Measurements from ENCODE around the gene NFATC2. TPM values are rescaled to one million over a fixed set of nuclear protein-coding genes. Genes with fewer than 3 reads are reported as not detected.

The NFATC2 gene
- total RNA-seq, 3 donors from 2014 or later: 5.9 to 11.9 (median 10.2) TPM

DNA sequence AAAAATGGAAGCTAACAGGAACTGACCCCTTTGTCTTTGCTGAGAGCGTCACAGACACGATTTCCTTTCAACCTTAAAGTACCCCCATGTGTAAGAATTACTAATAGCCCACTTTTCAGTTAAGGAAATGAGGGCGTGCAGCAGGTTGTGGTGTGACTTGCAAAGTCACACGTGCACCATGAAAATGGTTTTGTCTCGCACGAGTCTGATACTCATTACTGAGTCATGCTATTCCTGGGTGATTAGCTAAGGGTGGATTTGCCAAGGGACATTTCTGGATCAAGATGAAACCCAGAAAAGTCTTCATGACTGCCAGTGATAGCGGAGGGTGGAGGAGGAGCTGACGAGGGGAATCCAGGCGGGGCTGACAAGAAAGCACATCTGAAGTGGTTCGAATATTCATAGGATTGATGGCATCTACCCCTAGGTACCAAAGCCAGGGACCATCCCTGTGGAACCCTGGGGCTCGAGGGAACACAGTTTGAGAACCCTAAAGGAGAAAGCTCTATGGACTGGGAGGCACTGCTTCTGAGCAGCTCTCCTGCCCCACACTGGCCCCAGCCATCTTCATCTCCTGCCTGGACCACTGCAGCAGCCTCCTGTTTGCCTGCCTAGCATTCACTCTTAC is 12.1 kb upstream of the NFATC2 start:
- no peak for DNase-seq (ENCODE audit: low spot score in 2 of 2)
- H3K27ac ChIP-seq: no peak overlapping the region
- intact Hi-C loops (cut with DNase I; ENCODE audit: low total_unique reads): no loop called here
- no peaks in the 10 kb centered on the region for H3K27me3 ChIP-seq
- no peaks in the 10 kb centered on the region for H3K9me3 ChIP-seq
- no peaks in the 10 kb centered on the region for H3K4me1 ChIP-seq
- no peak for TF ChIP-seq POLR2AphosphoS5 (IDR thresholded peaks at IDR 0.05)
- TF ChIP-seq POLR2A (IDR thresholded peaks at IDR 0.05): no peak
- TF ChIP-seq, protein P1, sequence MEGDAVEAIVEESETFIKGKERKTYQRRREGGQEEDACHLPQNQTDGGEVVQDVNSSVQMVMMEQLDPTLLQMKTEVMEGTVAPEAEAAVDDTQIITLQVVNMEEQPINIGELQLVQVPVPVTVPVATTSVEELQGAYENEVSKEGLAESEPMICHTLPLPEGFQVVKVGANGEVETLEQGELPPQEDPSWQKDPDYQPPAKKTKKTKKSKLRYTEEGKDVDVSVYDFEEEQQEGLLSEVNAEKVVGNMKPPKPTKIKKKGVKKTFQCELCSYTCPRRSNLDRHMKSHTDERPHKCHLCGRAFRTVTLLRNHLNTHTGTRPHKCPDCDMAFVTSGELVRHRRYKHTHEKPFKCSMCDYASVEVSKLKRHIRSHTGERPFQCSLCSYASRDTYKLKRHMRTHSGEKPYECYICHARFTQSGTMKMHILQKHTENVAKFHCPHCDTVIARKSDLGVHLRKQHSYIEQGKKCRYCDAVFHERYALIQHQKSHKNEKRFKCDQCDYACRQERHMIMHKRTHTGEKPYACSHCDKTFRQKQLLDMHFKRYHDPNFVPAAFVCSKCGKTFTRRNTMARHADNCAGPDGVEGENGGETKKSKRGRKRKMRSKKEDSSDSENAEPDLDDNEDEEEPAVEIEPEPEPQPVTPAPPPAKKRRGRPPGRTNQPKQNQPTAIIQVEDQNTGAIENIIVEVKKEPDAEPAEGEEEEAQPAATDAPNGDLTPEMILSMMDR (IDR thresholded peaks at IDR 0.05): no peak
- no peak overlapping the region for H3K4me3 ChIP-seq
- H3K36me3 ChIP-seq: no peaks in the 10 kb centered on the region

DNA sequence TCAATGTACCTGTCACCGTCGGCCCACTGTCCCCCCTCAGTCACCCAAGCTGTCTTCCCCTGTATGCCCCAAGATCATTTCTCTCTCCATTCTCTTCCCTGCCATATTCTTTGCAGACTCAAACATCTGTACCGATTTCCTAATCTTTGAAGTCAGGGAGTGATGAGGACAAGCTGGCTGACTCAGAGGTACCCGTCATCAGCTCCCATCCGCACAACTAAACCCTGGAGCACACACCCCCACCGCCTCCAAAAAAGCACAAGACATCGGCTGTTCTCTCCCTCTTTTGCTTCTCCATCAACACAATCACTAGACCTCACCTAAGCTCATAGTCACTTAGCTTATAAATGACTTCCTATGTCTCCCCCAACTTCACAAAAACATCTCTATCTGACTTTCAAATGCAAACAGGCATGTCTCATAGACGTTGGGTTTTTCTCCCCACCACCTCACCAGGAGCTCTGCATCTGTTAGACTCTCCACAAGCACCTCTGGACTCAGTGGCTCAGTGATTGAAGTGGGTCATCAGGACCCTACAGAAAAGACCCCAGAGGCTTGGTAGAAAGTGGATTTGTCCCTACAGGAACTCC is 11.5 kb upstream of the NFATC2 start:
- H3K4me1 ChIP-seq: no peaks in the 10 kb centered on the region
- H3K27ac ChIP-seq: no peak overlapping the region
- H3K36me3 ChIP-seq: no peaks in the 10 kb centered on the region
- no peak overlapping the region for H3K4me3 ChIP-seq
- H3K27me3 ChIP-seq: no peaks in the 10 kb centered on the region
- no peaks in the 10 kb centered on the region for H3K9me3 ChIP-seq
- intact Hi-C loops (cut with DNase I; ENCODE audit: low total_unique reads): no loop called here
- TF ChIP-seq, protein P1 (IDR thresholded peaks at IDR 0.05): no peak
- TF ChIP-seq POLR2AphosphoS5 (IDR thresholded peaks at IDR 0.05): no peak
- no peak for TF ChIP-seq POLR2A (IDR thresholded peaks at IDR 0.05)
- DNase-seq (ENCODE audit: low spot score in 2 of 2): no peak

DNA sequence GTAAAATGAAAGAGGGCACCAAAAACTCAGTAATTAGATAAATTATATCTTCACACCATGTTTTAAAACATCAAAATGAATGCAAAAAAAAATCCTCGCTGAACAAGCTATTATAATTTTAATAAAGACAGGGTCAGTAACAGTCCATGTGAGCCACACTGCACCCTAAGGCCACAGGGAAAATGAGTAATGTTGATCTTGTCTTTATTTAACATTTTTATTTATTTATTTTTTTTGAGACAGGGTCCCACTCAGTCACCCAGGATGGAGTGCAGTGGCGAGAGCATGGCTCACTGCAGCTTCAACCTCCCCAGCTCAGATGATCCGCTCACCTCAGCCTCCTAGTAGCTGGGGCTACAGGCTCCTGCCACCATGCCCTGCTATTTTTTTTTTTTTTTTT is 8.7 kb upstream of the NFATC2 start:
- no peaks in the 10 kb centered on the region for H3K9me3 ChIP-seq
- TF ChIP-seq POLR2A (IDR thresholded peaks at IDR 0.05): no peak
- TF ChIP-seq POLR2AphosphoS5 (IDR thresholded peaks at IDR 0.05): no peak
- TF ChIP-seq, protein P1 (IDR thresholded peaks at IDR 0.05): no peak
- H3K4me3 ChIP-seq: no peak overlapping the region
- no peak overlapping the region for H3K27ac ChIP-seq
- intact Hi-C loops (cut with DNase I; ENCODE audit: low total_unique reads): no loop called here
- no peak for DNase-seq (ENCODE audit: low spot score in 2 of 2)
- H3K36me3 ChIP-seq: no peaks in the 10 kb centered on the region
- H3K27me3 ChIP-seq: no peaks in the 10 kb centered on the region
- no peaks in the 10 kb centered on the region for H3K4me1 ChIP-seq

DNA sequence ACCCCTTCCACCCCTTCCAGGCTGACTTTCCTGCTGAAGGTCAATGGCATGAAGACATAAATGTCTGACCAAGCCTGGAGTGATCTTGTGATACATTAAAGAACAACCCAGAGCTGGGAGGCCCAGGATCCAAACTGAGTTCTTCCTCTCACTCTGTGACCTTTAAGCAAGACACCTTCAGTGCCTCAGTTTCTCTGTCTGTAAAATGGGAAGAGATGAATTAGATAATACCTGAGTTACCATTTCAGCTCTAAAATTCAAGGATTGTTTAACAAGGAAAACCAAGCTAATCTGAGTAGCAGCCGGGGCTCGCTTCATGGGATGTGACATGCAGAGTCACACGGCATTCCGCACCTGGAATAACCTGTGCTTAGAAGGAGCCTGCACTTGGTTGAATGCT is 7.0 kb upstream of the NFATC2 start:
- Histone ChIP-seq H3K36me3 (no peaks in the 10 kb centered on the region), H3K27me3 (no peaks in the 10 kb centered on the region), H3K9me3 (no peaks in the 10 kb centered on the region), H3K4me3 (no peak overlapping the region), H3K4me1 (no peaks in the 10 kb centered on the region), H3K27ac (no peak overlapping the region)
- DNase-seq (ENCODE audit: low spot score in 2 of 2): no peak
- TF ChIP-seq POLR2AphosphoS5 (IDR thresholded peaks at IDR 0.05) (no peak), POLR2A (IDR thresholded peaks at IDR 0.05) (no peak)
- TF ChIP-seq, protein P1 (IDR thresholded peaks at IDR 0.05): no peak
- intact Hi-C loops (cut with DNase I; ENCODE audit: low total_unique reads): no loop called here

DNA sequence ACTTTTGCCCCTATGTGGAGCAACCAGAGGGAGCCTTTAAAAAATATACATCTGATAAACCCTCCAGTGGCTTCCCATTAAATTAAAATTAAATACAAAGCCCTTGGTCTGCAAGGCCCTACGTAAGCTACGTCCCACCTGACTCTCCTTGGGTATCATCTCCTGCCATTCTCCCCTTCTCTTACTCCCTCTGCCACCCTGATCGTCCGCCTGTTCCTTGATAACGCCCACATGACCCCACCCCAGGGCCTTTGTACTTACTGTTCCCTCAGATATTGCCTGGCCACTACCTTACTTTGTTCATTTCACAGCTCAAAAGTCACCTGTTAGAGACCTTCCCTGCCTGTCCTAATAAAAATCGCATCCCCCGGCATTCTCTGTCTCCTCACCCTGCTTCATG is 5.4 kb upstream of the NFATC2 start:
- Histone ChIP-seq H3K4me1 (no peaks in the 10 kb centered on the region), H3K27ac (no peak overlapping the region), H3K27me3 (no peaks in the 10 kb centered on the region), H3K4me3 (no peak overlapping the region), H3K9me3 (no peaks in the 10 kb centered on the region), H3K36me3 (no peaks in the 10 kb centered on the region)
- TF ChIP-seq POLR2AphosphoS5 (IDR thresholded peaks at IDR 0.05): no peak
- TF ChIP-seq, protein P1 (IDR thresholded peaks at IDR 0.05): no peak
- no peak for TF ChIP-seq POLR2A (IDR thresholded peaks at IDR 0.05)
- intact Hi-C loops (cut with DNase I; ENCODE audit: low total_unique reads): no loop called here
- DNase-seq (ENCODE audit: low spot score in 2 of 2): no peak

Data from breast epithelium (tissue), 4 donors.